COR-L47 (cell line): ENCODE data around the gene DYNLRB2.

Source experiments
- DNase-seq: peaks from one replicate; lab custom pipeline; 2025; lab: John Stamatoyannopoulos, UW

Gene DYNLRB2

GRCh38 chr16:80540516-80541305 lies at the start of gene DYNLRB2:
Gene DYNLRB2 (plus strand): TSS chr16:80540993. CDS start chr16:80541077, 84 bp downstream.
- peak; percentile 36 for DNase-seq

GRCh38 chr16:80500116-80500859 lies 40.5 kb upstream of the DYNLRB2 start:
- DNase-seq = no peak

GRCh38 chr16:80500961-80501525 lies 39.8 kb upstream of the DYNLRB2 start:
- no peak for DNase-seq

GRCh38 chr16:80503107-80503506 lies 37.7 kb upstream of the DYNLRB2 start:
- DNase-seq = no peak

DNA sequence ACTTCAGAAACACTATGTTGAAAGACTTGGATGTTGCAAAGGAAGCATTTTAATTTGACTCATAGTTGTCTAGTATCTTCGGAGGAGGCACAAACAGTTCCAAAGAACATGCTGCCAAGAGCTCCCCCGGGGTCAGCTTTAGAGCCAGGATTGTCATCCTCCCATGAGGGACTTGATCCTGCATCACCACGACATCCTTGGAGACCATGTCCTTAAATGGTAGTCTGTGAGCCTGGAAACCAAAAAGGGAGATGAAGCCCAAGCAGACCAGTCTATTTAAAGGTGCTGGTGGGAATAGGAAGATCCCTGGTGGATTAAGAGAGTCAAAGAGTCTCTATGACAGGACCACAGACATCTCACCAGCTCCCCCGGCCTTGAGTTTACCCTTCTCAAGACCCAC lies 33.3 kb upstream of the DYNLRB2 start:
- no peak for DNase-seq

DNA sequence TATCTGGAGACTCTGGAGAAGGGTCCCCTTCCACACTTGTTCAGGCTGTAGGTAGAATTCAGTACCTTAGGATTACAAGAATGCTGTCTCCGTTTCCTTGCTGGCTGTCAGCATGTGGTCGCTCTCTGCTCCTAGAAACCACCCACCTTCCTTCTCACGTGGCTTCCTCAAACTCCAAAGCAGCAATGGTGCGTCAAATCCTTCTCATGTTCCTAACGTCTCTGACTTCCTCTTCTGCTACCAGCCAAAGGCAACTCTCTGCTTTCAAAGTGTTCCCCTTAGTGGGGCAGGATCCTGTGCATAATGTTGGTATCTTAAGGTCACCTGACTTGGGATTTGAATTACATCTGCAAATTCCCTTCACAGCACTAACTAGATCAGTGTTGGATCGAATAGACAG lies 30.9 kb upstream of the DYNLRB2 start:
- DNase-seq = no peak

DNA sequence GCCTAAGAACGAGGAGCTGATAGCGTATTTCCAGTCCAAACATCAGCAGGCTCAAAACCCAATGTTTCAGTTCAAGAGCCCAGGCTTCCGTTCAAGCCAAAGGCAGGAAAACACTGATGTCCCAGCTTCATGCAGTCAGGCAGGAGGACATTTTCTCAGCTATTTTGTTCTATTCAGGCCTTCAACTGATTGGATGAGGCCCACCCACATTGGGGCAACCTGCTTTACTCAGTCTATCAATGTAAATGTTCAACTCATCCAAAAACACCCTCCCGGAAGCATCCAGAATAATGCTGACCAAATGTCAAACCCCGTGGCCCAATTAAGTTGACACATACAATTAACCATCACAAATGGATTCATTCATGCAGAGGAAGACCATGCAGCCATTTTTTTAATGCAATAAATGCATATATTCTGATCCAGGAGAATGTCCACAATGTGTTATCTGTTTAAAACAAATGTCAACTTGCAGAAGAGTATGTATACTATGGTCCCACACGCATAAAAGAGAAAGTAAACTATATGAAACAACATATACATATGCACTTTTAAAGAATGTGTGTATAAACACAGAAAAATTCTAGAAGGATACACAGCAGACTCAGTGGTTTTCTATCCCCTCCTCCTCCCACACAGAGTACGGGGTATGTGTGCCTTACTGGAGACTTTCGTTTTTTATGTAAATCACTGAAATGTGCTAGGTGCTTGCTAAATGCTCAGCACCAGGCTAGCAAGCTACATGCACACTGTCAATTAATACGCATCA lies 28.8 kb upstream of the DYNLRB2 start:
- no peak for DNase-seq

- no peak for DNase-seq
These were observed 28.3 kb upstream of the DYNLRB2 start for GRCh38 chr16:80512593-80512853.

DNA sequence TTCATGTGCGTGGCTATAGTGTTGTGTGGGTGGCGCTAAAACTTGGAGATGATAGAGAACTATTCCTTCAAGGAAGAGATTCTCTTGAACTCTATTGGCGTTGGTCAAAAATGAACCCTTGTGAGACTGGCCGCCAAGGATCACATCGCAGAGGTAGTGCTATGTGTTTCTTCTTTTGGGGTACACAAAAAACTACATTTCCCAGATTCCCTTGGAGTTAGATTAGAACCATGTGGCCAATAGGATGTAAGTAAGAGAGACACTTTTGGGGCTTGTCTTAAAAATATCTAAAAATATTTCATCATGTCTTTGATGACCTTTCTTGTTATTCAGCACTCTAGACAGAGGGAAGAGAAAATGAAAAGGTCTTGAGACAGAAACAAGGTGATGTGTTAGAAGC lies 25.4 kb upstream of the DYNLRB2 start:
- DNase-seq = no peak

DNA sequence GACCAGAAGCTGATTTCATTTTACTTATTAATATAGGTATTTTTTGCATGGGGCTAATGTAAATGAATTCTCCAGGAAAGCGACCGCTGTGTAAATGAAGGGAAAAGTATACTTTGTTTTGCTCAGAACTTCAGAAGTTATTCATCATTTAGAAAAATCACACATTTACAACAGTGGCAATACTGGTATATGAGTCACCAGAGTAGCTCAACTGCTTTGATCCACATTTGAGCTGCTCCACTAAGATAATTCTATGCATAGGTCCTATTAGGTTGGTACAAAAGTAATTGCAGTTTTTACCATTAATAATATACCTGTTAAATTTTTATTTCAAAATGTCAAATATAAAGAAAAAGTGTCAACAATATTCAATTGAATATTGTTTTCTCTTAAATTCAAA lies 22.9 kb upstream of the DYNLRB2 start:
- no peak for DNase-seq

GRCh38 chr16:80518436-80518835 lies 22.4 kb upstream of the DYNLRB2 start:
- DNase-seq = no peak

GRCh38 chr16:80519189-80519588 lies 21.6 kb upstream of the DYNLRB2 start:
- DNase-seq = no peak

- DNase-seq = no peak
These were observed 15.4 kb upstream of the DYNLRB2 start for GRCh38 chr16:80525420-80525819.

DNA sequence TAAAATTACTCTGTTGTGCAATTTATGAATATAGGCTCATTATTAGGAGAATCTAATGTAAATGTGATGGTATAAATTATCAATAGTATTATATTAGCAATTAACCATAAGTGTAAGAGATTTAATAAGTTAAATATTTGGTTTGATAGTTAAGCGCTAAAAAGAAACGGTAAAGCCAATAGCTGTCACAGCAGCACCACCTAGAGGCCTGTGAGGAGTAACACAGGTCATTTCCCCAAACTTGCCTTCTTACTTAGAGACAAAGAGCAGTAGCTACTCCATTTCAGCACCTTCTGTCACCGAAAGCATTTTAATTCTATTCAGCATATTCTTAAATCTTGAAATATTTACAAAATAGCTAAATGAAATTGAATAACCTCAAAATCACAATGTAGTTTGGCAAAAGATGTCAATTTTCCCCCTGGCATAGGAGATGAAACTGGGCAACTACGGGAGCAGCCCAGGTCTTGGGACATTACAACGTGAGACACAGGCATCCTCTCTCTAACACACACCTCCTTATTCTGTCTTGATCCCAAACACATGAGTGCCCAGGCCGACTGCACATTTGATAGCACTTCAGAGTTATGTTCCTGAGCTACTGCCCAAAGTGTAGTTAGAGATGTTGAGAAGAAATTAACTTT lies 14.3 kb upstream of the DYNLRB2 start:
- DNase-seq = peak; percentile 4

DNA sequence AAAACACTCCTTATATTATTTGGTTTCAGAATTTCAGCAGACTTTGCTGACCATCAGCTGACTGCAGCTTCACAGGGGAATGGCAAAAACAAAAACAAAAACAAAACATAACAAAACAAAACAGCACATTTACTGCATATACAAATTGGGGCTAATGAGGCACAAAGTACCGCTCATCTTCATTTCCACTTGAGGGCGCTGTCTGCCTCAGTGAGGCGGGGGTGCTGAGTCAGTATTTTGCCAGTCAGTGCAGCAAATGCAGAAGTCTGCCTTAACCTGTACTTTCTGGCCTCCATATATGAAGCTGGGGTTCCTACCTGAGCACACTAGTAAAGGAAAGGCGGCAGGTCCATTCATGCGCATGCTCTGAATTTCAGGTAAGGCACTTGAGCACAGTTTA lies 13.5 kb upstream of the DYNLRB2 start:
- no peak for DNase-seq

- DNase-seq = no peak
These were observed 10.3 kb upstream of the DYNLRB2 start for GRCh38 chr16:80530479-80530878.

- DNase-seq = no peak
These were observed 4.6 kb upstream of the DYNLRB2 start for GRCh38 chr16:80536238-80536637.

- no peak for DNase-seq
These were observed 507 bp downstream of the DYNLRB2 start for GRCh38 chr16:80541306-80541694.

DNA sequence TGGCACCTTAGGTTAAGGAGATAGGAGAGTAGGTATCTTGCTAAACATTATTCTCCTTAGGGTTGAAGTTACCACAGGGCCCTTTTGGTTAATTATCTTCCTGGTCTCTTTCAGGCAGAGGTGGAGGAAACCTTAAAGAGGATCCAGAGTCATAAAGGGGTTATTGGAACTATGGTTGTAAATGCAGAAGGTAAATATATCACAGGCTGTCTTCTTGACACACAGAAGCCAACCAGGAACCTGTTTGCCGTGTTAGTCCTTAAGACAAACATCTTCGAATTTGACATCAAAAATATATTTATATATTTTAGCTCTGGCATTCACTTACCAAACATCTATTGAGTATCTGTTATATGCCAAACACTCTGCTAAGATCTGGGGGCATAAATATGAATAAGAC lies 2.4 kb downstream of the DYNLRB2 start:
- no peak for DNase-seq

- DNase-seq = no peak
These were observed 3.5 kb downstream of the DYNLRB2 start for GRCh38 chr16:80544326-80544725.

DNA sequence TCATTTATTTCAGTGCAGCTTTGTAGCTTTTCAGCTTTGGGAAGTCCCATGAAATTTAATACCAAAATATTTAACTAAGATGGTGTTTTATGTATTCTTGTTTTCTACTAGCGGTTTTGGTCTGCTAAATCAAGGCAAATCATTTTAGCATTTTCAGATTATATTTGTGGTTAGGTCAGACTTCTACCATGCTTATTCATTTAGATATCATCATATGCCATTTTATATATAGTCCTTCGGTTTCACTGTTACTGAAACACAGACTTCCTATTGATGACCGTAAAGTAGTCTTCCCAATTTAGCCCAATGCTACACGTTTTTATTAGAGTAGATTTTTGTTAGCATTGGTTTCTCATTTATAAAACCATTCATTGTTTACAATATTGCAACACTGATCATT lies 5.5 kb downstream of the DYNLRB2 start:
- no peak for DNase-seq

DNA sequence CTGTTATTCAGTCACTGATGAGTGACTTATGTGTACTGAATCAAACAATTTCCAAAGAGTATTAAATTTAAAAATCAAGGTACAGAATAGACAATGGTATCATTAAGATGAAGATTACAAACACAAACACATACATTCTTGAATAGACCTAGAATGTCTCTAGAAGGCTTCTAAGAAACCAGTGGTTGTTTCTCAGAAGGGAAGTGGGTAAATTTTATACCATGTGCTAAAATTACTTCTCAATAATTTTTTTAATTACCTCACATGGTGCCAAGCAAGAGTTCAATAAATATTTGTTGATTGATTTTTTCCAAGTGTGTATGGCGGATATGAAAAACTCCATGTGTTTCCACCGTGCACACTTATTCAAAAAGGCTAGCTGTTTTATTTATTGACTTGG lies 6.4 kb downstream of the DYNLRB2 start:
- DNase-seq = no peak
